CD4-positive, alpha-beta T cell (primary cell): Measurements from ENCODE around the gene NTNG2. TPM values are rescaled to one million over a fixed set of nuclear protein-coding genes. Genes with fewer than 3 reads are reported as not detected.

Source experiments
- ATAC-seq: fragments of 200-7000 bp; cut with Tn5 transposase; one replicate; pipeline ENCODE4 v1.10.0; 2022; ENCODE audit warnings: mild to moderate bottlenecking; ENCODE audit not compliant: poor library complexity
- CTCF ChIA-PET: fragments of 350-600 bp; sonication (Branson Sonifier 250); formaldehyde crosslinking; loops from one replicate; lab custom pipeline; 2021; ENCODE audit warnings: antibody characterized with exemption, inconsistent platforms; lab: Charles Lee
- POLR2A ChIA-PET: fragments of 350-600 bp; sonication (Branson Sonifier 250); formaldehyde crosslinking; loops from one replicate; lab custom pipeline; 2021; ENCODE audit warnings: antibody characterized with exemption, inconsistent platforms; lab: Charles Lee
- DNase-seq, 14 experiments: peaks; one replicate each; pipeline ENCODE4 v3.0.0-alpha.2; 2013 to 2020; ENCODE audit warnings: mixed read lengths in 2 of 14
- H3K27ac ChIP-seq, 2 donors: one replicate each; pipeline versions ENCODE4 v1.5.1 to v1.7.0; 2013; ENCODE audit warnings: low read length in 2 of 2, low read depth in 1 of 2, mild to moderate bottlenecking in 1 of 2
- H3K27me3 ChIP-seq, 2 experiments: 1 replicate in 1 of 2; 2 replicates in 1 of 2; pipeline versions ENCODE4 v1.6.1 to v1.7.0; 2013; ENCODE audit warnings: low read length in 2 of 2, control low read depth in 1 of 2, mild to moderate bottlenecking in 1 of 2, moderate library complexity in 1 of 2; ENCODE audit not compliant: insufficient read depth in 2 of 2, control insufficient read depth in 1 of 2
- H3K36me3 ChIP-seq: one replicate; pipeline ENCODE4 v1.6.1; 2013; ENCODE audit warnings: low read length, control low read depth; ENCODE audit not compliant: insufficient read depth
- H3K4me1 ChIP-seq: one replicate; pipeline ENCODE4 v1.6.1; 2013; ENCODE audit warnings: low read length, control low read depth; ENCODE audit not compliant: insufficient read depth
- H3K4me3 ChIP-seq: one replicate; pipeline ENCODE4 v1.5.1; 2013; ENCODE audit warnings: mild to moderate bottlenecking, low read length, moderate library complexity
- H3K9me3 ChIP-seq, 2 experiments: 1 replicate in 1 of 2; 2 replicates in 1 of 2; pipeline versions ENCODE4 v1.6.1 to v1.7.0; 2013; ENCODE audit warnings: low read length in 2 of 2, mild to moderate bottlenecking in 2 of 2, control low read depth in 1 of 2, moderate library complexity in 1 of 2; ENCODE audit not compliant: control insufficient read depth in 1 of 2, insufficient read depth in 1 of 2
- H3K27ac Mint-ChIP-seq: one replicate; pipeline ENCODE4 v1.8.0; 2020; ENCODE audit warnings: mixed read lengths
- H3K27me3 Mint-ChIP-seq: one replicate; pipeline ENCODE4 v1.8.0; 2021; ENCODE audit warnings: mixed read lengths
- H3K36me3 Mint-ChIP-seq: one replicate; pipeline ENCODE4 v1.8.0; 2021; ENCODE audit warnings: low read depth, mixed read lengths
- H3K4me1 Mint-ChIP-seq: one replicate; pipeline ENCODE4 v1.8.0; 2021; ENCODE audit warnings: low read depth, mixed read lengths
- H3K4me3 Mint-ChIP-seq: one replicate; pipeline ENCODE4 v1.8.0; 2020; ENCODE audit warnings: mild to moderate bottlenecking, mixed read lengths
- H3K9me3 Mint-ChIP-seq: one replicate; pipeline ENCODE4 v1.8.0; 2020; ENCODE audit warnings: mixed read lengths
- intact Hi-C, 2 experiments: fragments of 100-400 bp; cut with DNase I in 1 of 2; cut with micrococcal nuclease in 1 of 2; formaldehyde crosslinking; loops; one replicate each; pipeline versions ENCODE4 v1.15.1 to v1.9.0; 2023 to 2025; cut with DNase I, micrococcal nuclease
- total RNA-seq, 174 experiments: library from RNA in 2 of 174; stranded (reverse) in 2 of 174; gene quantifications; one replicate each; pipeline ENCODE4 v1.2.3 and lab custom pipeline; 2021 to 2026
- TF ChIP-seq, protein P1 (sequence below): fragments of 200-600 bp; IDR thresholded peaks from one replicate; pipeline ENCODE4 v1.8.0; 2022; ENCODE audit warnings: antibody characterized with exemption, mild to moderate bottlenecking

NTNG2 gene
- total RNA-seq, 2 experiments from 2014 or later = 2.2 to 2.6 TPM

DNA sequence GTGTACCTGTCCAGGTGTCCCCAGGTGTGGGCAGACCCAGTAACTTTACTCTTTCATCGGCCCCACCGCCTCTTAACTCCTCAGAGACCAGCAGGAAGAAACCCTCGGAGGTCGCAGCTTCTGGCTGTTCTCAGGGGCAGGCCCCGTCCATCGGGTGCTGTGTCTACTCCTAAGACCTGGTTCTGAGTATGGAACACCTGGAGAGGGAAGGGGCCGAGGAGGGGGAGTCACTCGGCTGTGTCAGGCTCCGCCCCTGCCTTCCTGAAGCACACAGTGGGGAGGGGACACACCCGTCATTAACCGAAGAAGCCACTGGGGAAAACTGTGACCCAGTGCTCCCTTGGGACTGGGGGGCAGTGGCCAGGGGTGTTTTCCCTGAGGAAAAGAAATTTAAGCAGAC, 22.3 kb downstream of the NTNG2 start:
- intact Hi-C loops = no loop called here
- Mint-ChIP-seq H3K9me3 (no peaks in the 10 kb centered on the region), H3K27me3 (no peaks in the 10 kb centered on the region), H3K4me3 (no peak overlapping the region), H3K36me3 (no peaks in the 10 kb centered on the region), H3K4me1 (no peaks in the 10 kb centered on the region), H3K27ac (no peak overlapping the region)
- H3K4me1 ChIP-seq = no peaks in the 10 kb centered on the region
- ChIA-PET POLR2A (no interaction called here), CTCF (no interaction called here)
- H3K27ac ChIP-seq = no peak overlapping the region
- peaks cover 7 to 28% of the 10 kb centered on the region in 2 experiments for H3K27me3 ChIP-seq
- ATAC-seq (no peak), DNase-seq (no peak)
- TF ChIP-seq, protein P1, sequence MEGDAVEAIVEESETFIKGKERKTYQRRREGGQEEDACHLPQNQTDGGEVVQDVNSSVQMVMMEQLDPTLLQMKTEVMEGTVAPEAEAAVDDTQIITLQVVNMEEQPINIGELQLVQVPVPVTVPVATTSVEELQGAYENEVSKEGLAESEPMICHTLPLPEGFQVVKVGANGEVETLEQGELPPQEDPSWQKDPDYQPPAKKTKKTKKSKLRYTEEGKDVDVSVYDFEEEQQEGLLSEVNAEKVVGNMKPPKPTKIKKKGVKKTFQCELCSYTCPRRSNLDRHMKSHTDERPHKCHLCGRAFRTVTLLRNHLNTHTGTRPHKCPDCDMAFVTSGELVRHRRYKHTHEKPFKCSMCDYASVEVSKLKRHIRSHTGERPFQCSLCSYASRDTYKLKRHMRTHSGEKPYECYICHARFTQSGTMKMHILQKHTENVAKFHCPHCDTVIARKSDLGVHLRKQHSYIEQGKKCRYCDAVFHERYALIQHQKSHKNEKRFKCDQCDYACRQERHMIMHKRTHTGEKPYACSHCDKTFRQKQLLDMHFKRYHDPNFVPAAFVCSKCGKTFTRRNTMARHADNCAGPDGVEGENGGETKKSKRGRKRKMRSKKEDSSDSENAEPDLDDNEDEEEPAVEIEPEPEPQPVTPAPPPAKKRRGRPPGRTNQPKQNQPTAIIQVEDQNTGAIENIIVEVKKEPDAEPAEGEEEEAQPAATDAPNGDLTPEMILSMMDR = no peak
- H3K36me3 ChIP-seq = no peaks in the 10 kb centered on the region
- no peak overlapping the region for H3K4me3 ChIP-seq
- no peaks in the 10 kb centered on the region for H3K9me3 ChIP-seq

DNA sequence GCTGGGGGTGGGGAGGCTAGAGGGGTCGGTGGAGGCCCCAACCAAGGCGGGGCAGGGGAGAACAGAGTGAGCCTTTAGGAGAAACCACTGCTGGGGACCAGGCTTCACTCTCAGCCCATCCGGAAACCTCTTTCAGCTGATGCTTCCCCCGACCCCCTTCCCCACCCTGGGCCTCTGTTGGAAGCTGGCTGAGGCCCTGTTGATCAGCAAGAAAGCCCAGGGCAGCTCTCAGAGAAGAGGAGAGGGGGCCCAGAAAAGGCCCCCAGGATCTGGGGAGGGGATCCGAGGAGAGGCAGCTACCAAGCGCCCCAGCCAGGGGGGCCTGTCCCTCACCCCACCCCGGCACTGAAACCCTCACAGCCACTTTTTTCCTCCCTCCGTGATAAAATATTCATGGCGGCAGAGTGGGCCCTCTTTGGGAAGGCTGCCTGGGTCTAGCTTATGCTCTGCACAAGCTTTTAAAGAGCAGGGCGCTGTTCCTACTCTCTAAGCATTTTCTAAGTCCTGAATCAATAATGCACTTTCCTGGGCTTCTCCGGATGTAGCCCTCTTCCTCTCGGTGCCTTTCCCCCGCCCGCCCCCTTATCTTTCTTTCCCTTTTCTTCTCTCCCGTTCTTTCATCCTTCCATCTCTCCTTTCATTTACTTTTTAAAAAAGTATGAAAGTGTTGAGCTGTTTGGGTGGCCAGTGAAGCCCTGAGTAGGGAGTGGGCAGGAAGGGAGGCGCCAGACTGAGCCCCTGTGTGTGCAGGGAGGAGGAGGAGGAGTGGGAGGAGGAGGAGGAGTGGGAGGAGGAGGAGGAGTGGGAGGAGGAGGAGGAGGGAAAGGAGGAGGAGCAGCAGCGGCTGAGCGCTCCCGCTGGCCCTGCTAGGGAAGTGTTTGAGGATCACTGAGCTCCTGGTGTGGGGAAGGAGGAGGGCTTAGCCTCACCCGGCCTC, 23.5 kb downstream of the NTNG2 start:
- H3K4me3 ChIP-seq = no peak overlapping the region
- CTCF ChIA-PET = no interaction called here
- no peak overlapping the region for H3K27ac Mint-ChIP-seq
- no peaks in the 10 kb centered on the region for H3K9me3 ChIP-seq
- no peak for DNase-seq
- H3K36me3 ChIP-seq = no peaks in the 10 kb centered on the region
- H3K9me3 Mint-ChIP-seq = no peaks in the 10 kb centered on the region
- no peaks in the 10 kb centered on the region for H3K4me1 ChIP-seq
- intact Hi-C loops = no loop called here
- no peaks in the 10 kb centered on the region for H3K27me3 Mint-ChIP-seq
- no peaks in the 10 kb centered on the region for H3K4me1 Mint-ChIP-seq
- ATAC-seq = no peak
- H3K27ac ChIP-seq = no peak overlapping the region
- no peaks in the 10 kb centered on the region for H3K36me3 Mint-ChIP-seq
- H3K27me3 ChIP-seq = peaks cover 7 to 18% of the 10 kb centered on the region in 2 experiments
- H3K4me3 Mint-ChIP-seq = no peak overlapping the region
- TF ChIP-seq, protein P1 = no peak
- POLR2A ChIA-PET = no interaction called here

DNA sequence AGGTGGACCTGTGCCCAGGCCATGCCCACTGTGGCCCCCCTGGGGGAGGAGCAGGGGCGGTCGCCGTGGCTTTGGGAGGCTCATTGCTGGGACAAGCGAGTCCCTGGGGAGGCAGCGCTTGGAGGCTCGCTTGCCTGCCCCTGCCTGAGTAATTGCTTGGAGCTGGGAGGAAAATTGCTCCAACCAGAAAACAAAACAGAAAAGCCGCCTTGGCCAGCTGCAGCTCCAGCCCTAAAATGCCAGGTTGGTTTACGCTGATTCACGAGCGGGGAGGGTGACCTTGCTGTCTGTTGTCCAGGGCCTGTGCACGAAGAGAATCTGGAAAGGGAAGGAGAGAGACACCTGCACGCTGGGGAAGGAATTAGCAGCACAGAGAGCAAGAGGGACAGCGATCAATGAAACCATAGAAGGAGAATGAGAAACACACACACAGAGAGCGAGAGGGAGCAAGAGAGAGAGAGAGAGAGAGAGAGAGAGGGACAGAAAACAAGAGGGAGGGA, 25.3 kb downstream of the NTNG2 start:
- TF ChIP-seq, protein P1 = no peak
- no peaks in the 10 kb centered on the region for H3K36me3 Mint-ChIP-seq
- H3K4me3 ChIP-seq = no peak overlapping the region
- no peak overlapping the region for H3K4me3 Mint-ChIP-seq
- H3K4me1 Mint-ChIP-seq = no peaks in the 10 kb centered on the region
- no peak for ATAC-seq
- no peaks in the 10 kb centered on the region for H3K4me1 ChIP-seq
- no peaks in the 10 kb centered on the region for H3K9me3 Mint-ChIP-seq
- POLR2A ChIA-PET = no interaction called here
- no peak for DNase-seq
- H3K9me3 ChIP-seq = no peaks in the 10 kb centered on the region
- peaks cover 9 to 18% of the 10 kb centered on the region in 2 experiments for H3K27me3 ChIP-seq
- no peaks in the 10 kb centered on the region for H3K36me3 ChIP-seq
- peaks cover 7% of the 10 kb centered on the region for H3K27me3 Mint-ChIP-seq
- no peak overlapping the region for H3K27ac Mint-ChIP-seq
- no peak overlapping the region for H3K27ac ChIP-seq
- intact Hi-C loops = no loop called here
- CTCF ChIA-PET = no interaction called here
